CD4-positive, alpha-beta memory T cell (primary cell): ENCODE results near the gene DPYSL5. TPM values are rescaled to one million over a fixed set of nuclear protein-coding genes. Genes with fewer than 3 reads are reported as not detected.

Source experiments
- CTCF ChIA-PET: fragments of 350-600 bp; sonication (Branson Sonifier 250); formaldehyde crosslinking; loops from one replicate; lab custom pipeline; 2021; ENCODE audit warnings: inconsistent platforms; ENCODE audit not compliant: partially characterized antibody; lab: Charles Lee
- POLR2A ChIA-PET: fragments of 350-600 bp; sonication (Branson Sonifier 250); formaldehyde crosslinking; loops from one replicate; lab custom pipeline; 2021; ENCODE audit not compliant: partially characterized antibody; lab: Charles Lee
- DNase-seq, 5 donors: peaks; one replicate each; pipeline versions ENCODE4 v3.0.0 to v3.0.0-alpha.2; 2020 to 2022; ENCODE audit warnings: mixed read lengths in 1 of 5
- H3K27ac ChIP-seq: one replicate; pipeline ENCODE4 v1.7.0; 2013; ENCODE audit warnings: low read depth, low read length
- H3K27me3 ChIP-seq: 2 replicates; pipeline ENCODE4 v1.7.0; 2013; ENCODE audit warnings: mild to moderate bottlenecking, low read length, moderate library complexity; ENCODE audit not compliant: insufficient read depth
- H3K36me3 ChIP-seq: 2 replicates; pipeline ENCODE4 v1.7.0; 2013; ENCODE audit warnings: mild to moderate bottlenecking, low read length, moderate library complexity; ENCODE audit not compliant: insufficient read depth
- H3K4me1 ChIP-seq: 2 replicates; pipeline ENCODE4 v1.7.0; 2013; ENCODE audit warnings: mild to moderate bottlenecking, low read length, moderate library complexity; ENCODE audit not compliant: insufficient read depth
- H3K4me3 ChIP-seq, 2 donors: one replicate each; pipeline ENCODE4 v1.7.0; 2013; ENCODE audit warnings: low read length in 2 of 2, mild to moderate bottlenecking in 1 of 2
- H3K9me3 ChIP-seq, 2 donors: one replicate each; pipeline ENCODE4 v1.7.0; 2013; ENCODE audit warnings: low read length in 2 of 2, control low read depth in 1 of 2; ENCODE audit not compliant: control insufficient read depth in 1 of 2
- H3K27ac Mint-ChIP-seq, 7 donors: one replicate each; pipeline ENCODE4 v1.8.0; 2020 to 2021; ENCODE audit warnings: mixed read lengths in 7 of 7, mild to moderate bottlenecking in 6 of 7, inconsistent platforms in 3 of 7, moderate library complexity in 3 of 7
- H3K27me3 Mint-ChIP-seq, 2 donors: one replicate each; pipeline ENCODE4 v1.8.0; 2020 to 2021; ENCODE audit warnings: mixed read lengths in 2 of 2
- H3K36me3 Mint-ChIP-seq, 2 donors: one replicate each; pipeline ENCODE4 v1.8.0; 2020 to 2021; ENCODE audit warnings: mixed read lengths in 2 of 2, inconsistent platforms in 1 of 2, mild to moderate bottlenecking in 1 of 2
- H3K4me1 Mint-ChIP-seq, 4 donors: one replicate each; pipeline ENCODE4 v1.8.0; 2020 to 2021; ENCODE audit warnings: mixed read lengths in 4 of 4, mild to moderate bottlenecking in 1 of 4
- H3K4me3 Mint-ChIP-seq, 8 donors: one replicate each; pipeline ENCODE4 v1.8.0; 2020 to 2021; ENCODE audit warnings: mixed read lengths in 8 of 8, mild to moderate bottlenecking in 7 of 8, moderate library complexity in 6 of 8, inconsistent platforms in 3 of 8
- H3K9me3 Mint-ChIP-seq, 8 donors: one replicate each; pipeline ENCODE4 v1.8.0; 2020 to 2021; ENCODE audit warnings: mixed read lengths in 8 of 8, mild to moderate bottlenecking in 5 of 8, inconsistent platforms in 3 of 8, moderate library complexity in 1 of 8
- intact Hi-C: fragments of 100-400 bp; cut with micrococcal nuclease; formaldehyde crosslinking; loops from one replicate; pipeline ENCODE4 v1.15.1; 2023
- polyA plus RNA-seq, 2 donors: library from polyadenylated mRNA; unstranded; fragments of 300-500 nt; fragmentation: Illumina TruSeq; gene quantifications; one replicate each; pipeline ENCODE4 v1.2.3, GENCODE V29; 2021
- total RNA-seq, 2 experiments: library from RNA; stranded (reverse); gene quantifications; one replicate each; pipeline ENCODE4 v1.2.3, GENCODE V29; 2021

DPYSL5 gene
- total and polyA plus RNA-seq, 4 experiments from 2014 or later: not detected

- Histone ChIP-seq H3K27me3 (no peaks in the 10 kb centered on the region), H3K36me3 (no peaks in the 10 kb centered on the region), H3K4me3 (no peak overlapping the region), H3K4me1 (no peaks in the 10 kb centered on the region), H3K9me3 (no peaks in the 10 kb centered on the region), H3K27ac (no peak overlapping the region)
- ChIA-PET CTCF (no interaction called here), POLR2A (no interaction called here)
- Mint-ChIP-seq H3K27ac (no peak overlapping the region), H3K4me3 (no peak overlapping the region), H3K36me3 (no peaks in the 10 kb centered on the region), H3K9me3 (no peaks in the 10 kb centered on the region), H3K27me3 (peaks cover 11 to 20% of the 10 kb centered on the region in 2 donors), H3K4me1 (no peaks in the 10 kb centered on the region)
- DNase-seq: no peak
- intact Hi-C loops: no loop called here
These were observed 37.9 kb downstream of the DPYSL5 start for GRCh38 chr2:26885651-26886329.

DNA sequence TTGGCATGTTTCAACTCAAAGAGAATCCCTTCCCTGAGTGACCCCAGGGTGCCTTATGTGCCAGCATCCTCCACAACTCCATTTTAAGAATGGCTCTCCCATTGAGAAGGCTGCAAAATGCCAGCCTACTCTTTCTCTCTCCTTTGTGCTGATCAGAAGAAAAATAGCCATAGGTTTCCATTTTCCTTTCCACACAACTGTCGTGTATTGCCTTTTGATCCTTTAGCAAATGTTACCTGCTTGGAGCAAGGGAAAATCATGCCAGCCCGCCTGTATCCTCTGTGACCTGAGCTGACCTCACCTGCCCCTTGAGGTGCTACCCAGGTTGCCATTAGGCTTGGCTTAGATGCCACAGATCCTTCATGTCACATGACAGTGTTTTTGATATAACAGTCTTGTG, 38.8 kb downstream of the DPYSL5 start:
- Histone ChIP-seq H3K36me3 (no peaks in the 10 kb centered on the region), H3K27me3 (no peaks in the 10 kb centered on the region), H3K4me1 (no peaks in the 10 kb centered on the region), H3K27ac (no peak overlapping the region), H3K4me3 (no peak overlapping the region), H3K9me3 (no peaks in the 10 kb centered on the region)
- CTCF ChIA-PET: no interaction called here
- DNase-seq: no peak
- no peak overlapping the region for H3K4me3 Mint-ChIP-seq
- no peaks in the 10 kb centered on the region for H3K4me1 Mint-ChIP-seq
- no peaks in the 10 kb centered on the region for H3K36me3 Mint-ChIP-seq
- H3K27me3 Mint-ChIP-seq: peaks cover 8 to 16% of the 10 kb centered on the region in 2 donors
- intact Hi-C loops: no loop called here
- no peaks in the 10 kb centered on the region for H3K9me3 Mint-ChIP-seq
- H3K27ac Mint-ChIP-seq: no peak overlapping the region
- POLR2A ChIA-PET: no interaction called here

DNA sequence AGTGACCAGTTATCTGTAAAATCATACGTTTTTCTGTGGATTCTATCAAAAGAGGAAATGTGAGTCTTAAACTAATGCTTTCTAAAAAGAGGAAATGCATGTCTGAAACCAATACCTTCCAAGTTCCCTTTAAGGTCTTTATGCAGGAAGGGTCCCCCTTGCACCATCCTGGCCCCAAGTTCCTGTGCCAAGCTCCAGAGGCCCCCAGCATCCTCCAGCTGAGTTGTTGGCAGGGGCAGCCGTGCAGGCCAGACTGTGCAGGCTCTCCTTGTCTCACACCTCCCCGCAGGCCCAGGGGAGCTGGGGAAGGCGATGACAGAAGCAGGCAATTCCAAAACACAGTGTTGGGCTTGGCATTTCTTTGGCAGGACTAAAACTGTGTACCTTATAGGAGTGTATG, 39.2 kb downstream of the DPYSL5 start:
- DNase-seq: no peak
- Histone ChIP-seq H3K9me3 (no peaks in the 10 kb centered on the region), H3K27me3 (no peaks in the 10 kb centered on the region), H3K4me3 (no peak overlapping the region), H3K36me3 (no peaks in the 10 kb centered on the region), H3K27ac (no peak overlapping the region), H3K4me1 (no peaks in the 10 kb centered on the region)
- H3K27ac Mint-ChIP-seq: no peak overlapping the region
- no peaks in the 10 kb centered on the region for H3K9me3 Mint-ChIP-seq
- ChIA-PET POLR2A (no interaction called here), CTCF (no interaction called here)
- intact Hi-C loops: no loop called here
- H3K36me3 Mint-ChIP-seq: no peaks in the 10 kb centered on the region
- H3K4me1 Mint-ChIP-seq: no peaks in the 10 kb centered on the region
- peaks cover 8 to 16% of the 10 kb centered on the region in 2 donors for H3K27me3 Mint-ChIP-seq
- H3K4me3 Mint-ChIP-seq: no peak overlapping the region

- DNase-seq: no peak
- no peaks in the 10 kb centered on the region for H3K4me1 ChIP-seq
- no peaks in the 10 kb centered on the region for H3K36me3 ChIP-seq
- no peaks in the 10 kb centered on the region for H3K4me1 Mint-ChIP-seq
- ChIA-PET POLR2A (no interaction called here), CTCF (no interaction called here)
- no peak overlapping the region for H3K27ac Mint-ChIP-seq
- peaks cover 2 to 3% of the 10 kb centered on the region in 2 donors for H3K27me3 Mint-ChIP-seq
- no peaks in the 10 kb centered on the region for H3K9me3 Mint-ChIP-seq
- no peak overlapping the region for H3K27ac ChIP-seq
- no peaks in the 10 kb centered on the region for H3K36me3 Mint-ChIP-seq
- H3K4me3 Mint-ChIP-seq: no peak overlapping the region
- no peak overlapping the region for H3K4me3 ChIP-seq
- no peaks in the 10 kb centered on the region for H3K27me3 ChIP-seq
- H3K9me3 ChIP-seq: no peaks in the 10 kb centered on the region
- intact Hi-C loops: no loop called here
These were observed 41.9 kb downstream of the DPYSL5 start for GRCh38 chr2:26889796-26890195.

DNA sequence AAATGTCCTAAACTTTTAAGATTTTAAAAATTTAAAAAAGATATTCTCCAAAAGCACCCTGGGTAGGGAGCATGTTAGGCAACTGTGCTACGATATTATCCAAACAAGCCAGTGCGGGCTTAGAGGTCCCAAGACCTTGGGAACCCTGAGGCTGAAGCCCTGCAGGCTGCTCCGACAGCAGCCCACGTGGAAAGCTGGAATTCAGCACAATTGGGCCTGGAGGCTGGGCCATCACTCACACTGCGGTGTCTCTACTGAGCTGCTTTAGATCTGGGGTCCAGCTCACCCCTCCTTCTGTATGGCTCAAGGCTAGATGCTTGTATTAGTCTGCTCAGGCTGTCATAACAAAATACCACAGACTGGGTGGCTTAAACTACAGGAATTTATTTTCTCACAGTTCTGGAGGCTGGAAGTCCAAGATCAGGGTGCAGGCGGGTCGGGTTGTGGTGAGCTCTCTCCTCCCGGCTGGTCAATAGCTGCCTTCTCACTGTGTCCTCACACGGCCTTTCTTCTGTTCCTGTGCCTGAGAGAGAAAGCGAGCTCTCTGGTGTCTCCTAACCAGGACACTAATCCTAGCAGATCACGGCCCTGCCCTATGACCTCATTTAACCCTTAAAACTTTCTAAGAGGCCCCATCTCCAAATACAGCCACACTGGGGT, 42.5 kb downstream of the DPYSL5 start:
- intact Hi-C loops: no loop called here
- no peaks in the 10 kb centered on the region for H3K4me1 Mint-ChIP-seq
- Histone ChIP-seq H3K4me1 (no peaks in the 10 kb centered on the region), H3K27ac (no peak overlapping the region), H3K36me3 (no peaks in the 10 kb centered on the region), H3K9me3 (no peaks in the 10 kb centered on the region), H3K27me3 (no peaks in the 10 kb centered on the region), H3K4me3 (no peak overlapping the region)
- no peak for DNase-seq
- H3K36me3 Mint-ChIP-seq: no peaks in the 10 kb centered on the region
- CTCF ChIA-PET: no interaction called here
- H3K27me3 Mint-ChIP-seq: peaks cover 1 to 3% of the 10 kb centered on the region in 2 donors
- H3K27ac Mint-ChIP-seq: no peak overlapping the region
- no peak overlapping the region for H3K4me3 Mint-ChIP-seq
- no peaks in the 10 kb centered on the region for H3K9me3 Mint-ChIP-seq
- POLR2A ChIA-PET: no interaction called here

- no peak for DNase-seq
- H3K9me3 Mint-ChIP-seq: peaks cover 0 to 6% (median 0%) of the 10 kb centered on the region in 8 donors
- H3K27me3 Mint-ChIP-seq: peaks cover 0 to 8% of the 10 kb centered on the region in 2 donors
- intact Hi-C loops: no loop called here
- no peak overlapping the region for H3K27ac Mint-ChIP-seq
- no peak overlapping the region for H3K4me3 Mint-ChIP-seq
- Histone ChIP-seq H3K9me3 (no peaks in the 10 kb centered on the region), H3K36me3 (no peaks in the 10 kb centered on the region), H3K27me3 (peaks cover 2% of the 10 kb centered on the region), H3K4me3 (no peak overlapping the region), H3K27ac (no peak overlapping the region), H3K4me1 (no peaks in the 10 kb centered on the region)
- ChIA-PET POLR2A (no interaction called here), CTCF (no interaction called here)
- H3K36me3 Mint-ChIP-seq: no peaks in the 10 kb centered on the region
- H3K4me1 Mint-ChIP-seq: no peaks in the 10 kb centered on the region
These were observed 44.2 kb downstream of the DPYSL5 start for GRCh38 chr2:26892133-26892532.

GRCh38 chr2:26892922-26893524, 45.1 kb downstream of the DPYSL5 start:
- Mint-ChIP-seq H3K4me3 (no peak overlapping the region), H3K36me3 (no peaks in the 10 kb centered on the region), H3K27ac (no peak overlapping the region), H3K4me1 (no peaks in the 10 kb centered on the region), H3K9me3 (peaks cover 0 to 6% (median 0%) of the 10 kb centered on the region in 8 donors), H3K27me3 (peaks cover 4 to 9% of the 10 kb centered on the region in 2 donors)
- intact Hi-C loops: no loop called here
- ChIA-PET CTCF (no interaction called here), POLR2A (no interaction called here)
- Histone ChIP-seq H3K27ac (no peak overlapping the region), H3K36me3 (no peaks in the 10 kb centered on the region), H3K4me1 (no peaks in the 10 kb centered on the region), H3K4me3 (no peak overlapping the region), H3K9me3 (no peaks in the 10 kb centered on the region), H3K27me3 (peaks cover 5% of the 10 kb centered on the region)
- no peak for DNase-seq
